SK-N-SH treated with all-trans-retinoic acid at 6 μM for 48 hours (cell line): ENCODE measurements around the gene COG1.

Source experiments
- BACH2 ChIP-seq: fragments of 250-450 bp; sonication (Bioruptor Pico); IDR thresholded peaks from 2 replicates; pipeline ENCODE4 v1.9.0; 2021; ENCODE audit warnings: mild to moderate bottlenecking, borderline replicate concordance
- CREB5 ChIP-seq: fragments of 250-450 bp; sonication (Bioruptor Pico); IDR thresholded peaks from 2 replicates; pipeline ENCODE4 v1.5.1; 2020; ENCODE audit warnings: low read depth, mild to moderate bottlenecking, moderate library complexity
- CSDC2 ChIP-seq: fragments of 250-450 bp; sonication (Bioruptor Pico); IDR thresholded peaks from 2 replicates; pipeline ENCODE4 v1.5.0; 2020; ENCODE audit warnings: mild to moderate bottlenecking, moderate library complexity
- CSRNP3 ChIP-seq: fragments of 250-450 bp; sonication (Bioruptor Pico); IDR thresholded peaks from 2 replicates; pipeline ENCODE4 v1.5.1; 2021; ENCODE audit warnings: mild to moderate bottlenecking, moderate library complexity
- ISL1 ChIP-seq: fragments of 250-450 bp; sonication (Bioruptor Pico); IDR thresholded peaks from 2 replicates; pipeline ENCODE4 v2.1.2; 2022; ENCODE audit warnings: mild to moderate bottlenecking, moderate library complexity
- PATZ1 ChIP-seq: fragments of 250-450 bp; sonication (Bioruptor Pico); IDR thresholded peaks from 2 replicates; pipeline ENCODE4 v1.8.0; 2020; ENCODE audit warnings: mild to moderate bottlenecking, moderate library complexity, borderline replicate concordance
- PPARA ChIP-seq: fragments of 250-450 bp; sonication (Bioruptor Pico); IDR thresholded peaks from 2 replicates; pipeline ENCODE4 v1.5.0; 2020; ENCODE audit warnings: mild to moderate bottlenecking, borderline replicate concordance
- RARB ChIP-seq: fragments of 250-450 bp; sonication (Bioruptor Pico); IDR thresholded peaks from 2 replicates; pipeline ENCODE4 v1.8.0; 2021; ENCODE audit warnings: mild to moderate bottlenecking, moderate library complexity
- SNAI2 ChIP-seq: fragments of 250-450 bp; sonication (Bioruptor Pico); IDR thresholded peaks from 2 replicates; pipeline ENCODE4 v1.5.0; 2020; ENCODE audit warnings: mild to moderate bottlenecking, moderate library complexity
- TOX ChIP-seq: fragments of 250-450 bp; sonication (Bioruptor Pico); IDR thresholded peaks from 2 replicates; pipeline ENCODE4 v1.8.0; 2021; ENCODE audit warnings: mild to moderate bottlenecking, moderate library complexity, borderline replicate concordance
- ZFP3 ChIP-seq: fragments of 250-450 bp; sonication (Bioruptor Pico); IDR thresholded peaks from 2 replicates; pipeline ENCODE4 v1.5.0; 2020; ENCODE audit warnings: mild to moderate bottlenecking, moderate library complexity
- ZFP30 ChIP-seq: fragments of 450-650 bp; formaldehyde crosslinking; IDR thresholded peaks from 2 replicates; pipeline ENCODE4 v1.5.0; 2022; ENCODE audit warnings: mild to moderate bottlenecking, moderate library complexity
- ZNF70 ChIP-seq: fragments of 450-650 bp; formaldehyde crosslinking; IDR thresholded peaks from 2 replicates; pipeline ENCODE4 v1.5.0; 2020; ENCODE audit warnings: mild to moderate bottlenecking, moderate library complexity
- ZNF8 ChIP-seq: fragments of 450-650 bp; formaldehyde crosslinking; IDR thresholded peaks from 2 replicates; pipeline ENCODE4 v1.5.0; 2020; ENCODE audit warnings: mild to moderate bottlenecking, moderate library complexity

- no peak for TF ChIP-seq CSDC2
- no peak for TF ChIP-seq CREB5 (CRISPR knock-in tag)
- no peak for TF ChIP-seq ZNF70
- no peak for TF ChIP-seq TOX (CRISPR knock-in tag)
- no peak for TF ChIP-seq ZFP3 (CRISPR knock-in tag)
- TF ChIP-seq ZNF8 (CRISPR knock-in tag): no peak
- TF ChIP-seq BACH2 (CRISPR knock-in tag): no peak
- TF ChIP-seq PATZ1 (CRISPR knock-in tag): no peak
- no peak for TF ChIP-seq ZFP30 (CRISPR knock-in tag)
- no peak for TF ChIP-seq RARB (CRISPR knock-in tag)
- TF ChIP-seq SNAI2 (CRISPR knock-in tag): no peak
- no peak for TF ChIP-seq ISL1
- no peak for TF ChIP-seq CSRNP3 (CRISPR knock-in tag)
- no peak for TF ChIP-seq PPARA (CRISPR knock-in tag)
Measured at GRCh38 chr17:73172252-73172651, 20.6 kb upstream of the COG1 start.
